ENCODE data around the gene HRCT1. TPM values are rescaled to one million over a fixed set of nuclear protein-coding genes. Genes with fewer than 3 reads are reported as not detected.

The HRCT1 gene
- total RNA-seq, 1 experiment from 2014 or later: 1.7 TPM

DNA sequence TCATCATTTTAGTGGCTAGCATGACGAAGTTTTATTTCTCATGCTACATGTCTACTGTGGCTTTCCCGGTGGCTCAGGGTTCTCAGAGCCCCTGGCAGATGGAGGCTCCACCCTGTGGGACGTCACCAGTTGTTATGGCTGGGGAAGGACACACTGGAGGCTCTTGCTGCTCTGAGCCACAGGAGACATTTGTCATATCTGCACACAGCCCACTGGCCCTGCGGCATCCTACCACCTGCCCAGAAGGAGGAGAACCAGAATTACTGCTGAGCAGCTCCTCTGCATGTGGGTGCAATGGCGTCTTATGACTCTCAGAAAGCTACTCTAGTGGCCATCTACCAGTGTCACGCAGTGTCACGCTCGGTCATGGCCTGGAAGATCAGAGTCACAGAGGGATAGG, 42.4 kb upstream of the HRCT1 start:
- no peaks in the 10 kb centered on the region for H3K9me3 ChIP-seq (ENCODE audit: low read length)
- POLR2A ChIA-PET (ENCODE audit: unreplicated experiment): no interaction called here
- BruUV-seq (replicated peaks): no TSS peak
- intact Hi-C loops (cut with micrococcal nuclease): no loop called here
- CTCF ChIA-PET: no interaction called here
- no peaks in the 10 kb centered on the region for H3K36me3 ChIP-seq (ENCODE audit: low read depth, low read length)
- H3K79me2 ChIP-seq (ENCODE audit: low read length): no peaks in the 10 kb centered on the region
- H3K9ac ChIP-seq (ENCODE audit: low read length): no peak overlapping the region
- H2AFZ ChIP-seq (ENCODE audit: low read length): no peak overlapping the region
- H3K4me2 ChIP-seq (ENCODE audit: low read length): no peak overlapping the region
- no peaks in the 10 kb centered on the region for H3K27me3 ChIP-seq (ENCODE audit: low read length)
- no peak overlapping the region for H3K4me3 ChIP-seq (ENCODE audit: low read length)
- no peak for DNase-seq
- no peaks in the 10 kb centered on the region for H3F3A ChIP-seq (ENCODE audit: low read length, unreplicated experiment)
- no peaks in the 10 kb centered on the region for H4K20me1 ChIP-seq (ENCODE audit: low read length)
- TF ChIP-seq EZH2 (IDR thresholded peaks at IDR 0.05; ENCODE audit: low read length, unreplicated experiment) (no peak), EZH2phosphoT487 (IDR thresholded peaks at IDR 0.05; ENCODE audit: borderline replicate concordance, low read length) (no peak)
- TF ChIP-seq, protein P1, sequence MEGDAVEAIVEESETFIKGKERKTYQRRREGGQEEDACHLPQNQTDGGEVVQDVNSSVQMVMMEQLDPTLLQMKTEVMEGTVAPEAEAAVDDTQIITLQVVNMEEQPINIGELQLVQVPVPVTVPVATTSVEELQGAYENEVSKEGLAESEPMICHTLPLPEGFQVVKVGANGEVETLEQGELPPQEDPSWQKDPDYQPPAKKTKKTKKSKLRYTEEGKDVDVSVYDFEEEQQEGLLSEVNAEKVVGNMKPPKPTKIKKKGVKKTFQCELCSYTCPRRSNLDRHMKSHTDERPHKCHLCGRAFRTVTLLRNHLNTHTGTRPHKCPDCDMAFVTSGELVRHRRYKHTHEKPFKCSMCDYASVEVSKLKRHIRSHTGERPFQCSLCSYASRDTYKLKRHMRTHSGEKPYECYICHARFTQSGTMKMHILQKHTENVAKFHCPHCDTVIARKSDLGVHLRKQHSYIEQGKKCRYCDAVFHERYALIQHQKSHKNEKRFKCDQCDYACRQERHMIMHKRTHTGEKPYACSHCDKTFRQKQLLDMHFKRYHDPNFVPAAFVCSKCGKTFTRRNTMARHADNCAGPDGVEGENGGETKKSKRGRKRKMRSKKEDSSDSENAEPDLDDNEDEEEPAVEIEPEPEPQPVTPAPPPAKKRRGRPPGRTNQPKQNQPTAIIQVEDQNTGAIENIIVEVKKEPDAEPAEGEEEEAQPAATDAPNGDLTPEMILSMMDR (conservative IDR thresholded peaks at IDR 0.05; ENCODE audit: low read depth, low read length): no peak
- no peaks in the 10 kb centered on the region for H3K4me1 ChIP-seq (ENCODE audit: insufficient read depth, low read length)
- ATAC-seq: no peak
- no peaks in the 10 kb centered on the region for H3K9me2 ChIP-seq (replicated peaks; ENCODE audit: low read length)
- no peak overlapping the region for H3K27ac ChIP-seq (ENCODE audit: low read length)

DNA sequence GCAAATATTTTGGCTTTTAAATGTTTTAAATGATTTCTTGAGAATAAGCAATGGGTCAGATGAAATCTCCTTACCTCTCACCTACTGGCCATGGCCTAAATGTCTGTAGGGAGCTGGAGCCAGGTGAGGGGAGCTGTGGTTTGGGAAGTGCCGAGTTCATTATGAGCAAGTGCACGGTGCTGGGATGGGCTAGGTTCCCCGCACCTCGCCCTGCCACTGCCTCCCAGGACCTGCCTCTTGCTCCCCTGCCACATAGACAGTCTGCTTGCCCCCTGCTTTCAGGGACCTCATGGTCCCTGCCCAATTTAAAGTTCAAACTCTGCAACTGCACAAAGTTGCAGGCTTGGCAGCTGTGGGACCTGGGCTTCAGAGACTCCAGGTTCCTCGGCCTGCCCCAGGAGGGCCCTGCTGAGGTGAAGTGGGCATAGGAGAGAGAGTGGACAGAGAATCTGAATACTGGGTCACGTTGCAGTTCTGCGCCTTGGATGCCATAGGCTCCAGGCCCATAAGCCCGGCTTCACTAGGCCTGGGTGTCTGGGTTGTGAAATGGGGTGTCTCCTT, 41.2 kb upstream of the HRCT1 start:
- H3K9ac ChIP-seq (ENCODE audit: low read length): no peak overlapping the region
- BruUV-seq (replicated peaks): no TSS peak
- intact Hi-C loops (cut with micrococcal nuclease): no loop called here
- no peaks in the 10 kb centered on the region for H3K9me3 ChIP-seq (ENCODE audit: low read length)
- DNase-seq (no peak), ATAC-seq (no peak)
- no peak overlapping the region for H2AFZ ChIP-seq (ENCODE audit: low read length)
- POLR2A ChIA-PET (ENCODE audit: unreplicated experiment): no interaction called here
- no peak overlapping the region for H3K27ac ChIP-seq (ENCODE audit: low read length)
- TF ChIP-seq, protein P1 (conservative IDR thresholded peaks at IDR 0.05; ENCODE audit: low read depth, low read length): no peak
- TF ChIP-seq EZH2 (IDR thresholded peaks at IDR 0.05; ENCODE audit: low read length, unreplicated experiment) (no peak), EZH2phosphoT487 (IDR thresholded peaks at IDR 0.05; ENCODE audit: borderline replicate concordance, low read length) (no peak)
- no peaks in the 10 kb centered on the region for H3K27me3 ChIP-seq (ENCODE audit: low read length)
- H3K4me1 ChIP-seq (ENCODE audit: insufficient read depth, low read length): no peaks in the 10 kb centered on the region
- H3K79me2 ChIP-seq (ENCODE audit: low read length): no peaks in the 10 kb centered on the region
- no peaks in the 10 kb centered on the region for H3K9me2 ChIP-seq (replicated peaks; ENCODE audit: low read length)
- no peaks in the 10 kb centered on the region for H4K20me1 ChIP-seq (ENCODE audit: low read length)
- H3K4me3 ChIP-seq (ENCODE audit: low read length): no peak overlapping the region
- H3K36me3 ChIP-seq (ENCODE audit: low read depth, low read length): no peaks in the 10 kb centered on the region
- no peaks in the 10 kb centered on the region for H3F3A ChIP-seq (ENCODE audit: low read length, unreplicated experiment)
- H3K4me2 ChIP-seq (ENCODE audit: low read length): no peak overlapping the region
- CTCF ChIA-PET: no interaction called here

DNA sequence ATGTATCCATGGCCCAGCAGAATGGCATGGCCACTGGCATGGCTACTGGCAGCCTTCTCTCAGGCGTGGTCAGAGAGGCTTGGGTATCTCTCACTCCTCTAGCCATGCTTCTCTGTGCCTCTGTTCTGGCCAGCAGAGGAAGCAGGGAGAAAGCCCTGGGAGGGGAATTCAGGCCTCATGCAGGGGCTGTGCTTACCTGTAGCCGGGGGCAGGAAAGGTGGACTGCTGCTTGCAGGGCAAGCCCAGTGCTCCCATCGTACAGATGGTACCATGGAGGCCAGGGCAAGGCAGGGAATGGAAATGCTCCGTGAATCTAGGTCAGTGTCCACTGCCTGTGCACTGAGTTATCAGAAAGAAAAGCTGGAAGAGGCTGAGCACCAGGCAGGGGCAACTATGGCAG, 38.5 kb upstream of the HRCT1 start:
- no peaks in the 10 kb centered on the region for H3K79me2 ChIP-seq (ENCODE audit: low read length)
- H3K36me3 ChIP-seq (ENCODE audit: low read depth, low read length): no peaks in the 10 kb centered on the region
- H3K4me3 ChIP-seq (ENCODE audit: low read length): no peak overlapping the region
- no peak for DNase-seq
- H4K20me1 ChIP-seq (ENCODE audit: low read length): no peaks in the 10 kb centered on the region
- no peaks in the 10 kb centered on the region for H3K27me3 ChIP-seq (ENCODE audit: low read length)
- intact Hi-C loops (cut with micrococcal nuclease): no loop called here
- no TSS peak for BruUV-seq (replicated peaks)
- peaks cover 9% of the 10 kb centered on the region for H3K4me1 ChIP-seq (ENCODE audit: insufficient read depth, low read length)
- H3K27ac ChIP-seq (ENCODE audit: low read length): no peak overlapping the region
- H3K9me3 ChIP-seq (ENCODE audit: low read length): no peaks in the 10 kb centered on the region
- H3K9me2 ChIP-seq (replicated peaks; ENCODE audit: low read length): no peaks in the 10 kb centered on the region
- H2AFZ ChIP-seq (ENCODE audit: low read length): no peak overlapping the region
- no peaks in the 10 kb centered on the region for H3F3A ChIP-seq (ENCODE audit: low read length, unreplicated experiment)
- H3K9ac ChIP-seq (ENCODE audit: low read length): no peak overlapping the region
- CTCF ChIA-PET: no interaction called here
- POLR2A ChIA-PET (ENCODE audit: unreplicated experiment): no interaction called here
- ATAC-seq: no peak
- TF ChIP-seq EZH2 (IDR thresholded peaks at IDR 0.05; ENCODE audit: low read length, unreplicated experiment): no peak
- TF ChIP-seq EZH2phosphoT487 (IDR thresholded peaks at IDR 0.05; ENCODE audit: borderline replicate concordance, low read length): no peak
- TF ChIP-seq, protein P1 (conservative IDR thresholded peaks at IDR 0.05; ENCODE audit: low read depth, low read length): no peak
- H3K4me2 ChIP-seq (ENCODE audit: low read length): no peak overlapping the region
